ENCODE results near the gene ADD3. TPM values are rescaled to one million over a fixed set of nuclear protein-coding genes. Genes with fewer than 3 reads are reported as not detected.

Gene ADD3
- total and polyA plus RNA-seq, 4 donors: 15.4 to 55.9 (median 22.8) TPM

DNA sequence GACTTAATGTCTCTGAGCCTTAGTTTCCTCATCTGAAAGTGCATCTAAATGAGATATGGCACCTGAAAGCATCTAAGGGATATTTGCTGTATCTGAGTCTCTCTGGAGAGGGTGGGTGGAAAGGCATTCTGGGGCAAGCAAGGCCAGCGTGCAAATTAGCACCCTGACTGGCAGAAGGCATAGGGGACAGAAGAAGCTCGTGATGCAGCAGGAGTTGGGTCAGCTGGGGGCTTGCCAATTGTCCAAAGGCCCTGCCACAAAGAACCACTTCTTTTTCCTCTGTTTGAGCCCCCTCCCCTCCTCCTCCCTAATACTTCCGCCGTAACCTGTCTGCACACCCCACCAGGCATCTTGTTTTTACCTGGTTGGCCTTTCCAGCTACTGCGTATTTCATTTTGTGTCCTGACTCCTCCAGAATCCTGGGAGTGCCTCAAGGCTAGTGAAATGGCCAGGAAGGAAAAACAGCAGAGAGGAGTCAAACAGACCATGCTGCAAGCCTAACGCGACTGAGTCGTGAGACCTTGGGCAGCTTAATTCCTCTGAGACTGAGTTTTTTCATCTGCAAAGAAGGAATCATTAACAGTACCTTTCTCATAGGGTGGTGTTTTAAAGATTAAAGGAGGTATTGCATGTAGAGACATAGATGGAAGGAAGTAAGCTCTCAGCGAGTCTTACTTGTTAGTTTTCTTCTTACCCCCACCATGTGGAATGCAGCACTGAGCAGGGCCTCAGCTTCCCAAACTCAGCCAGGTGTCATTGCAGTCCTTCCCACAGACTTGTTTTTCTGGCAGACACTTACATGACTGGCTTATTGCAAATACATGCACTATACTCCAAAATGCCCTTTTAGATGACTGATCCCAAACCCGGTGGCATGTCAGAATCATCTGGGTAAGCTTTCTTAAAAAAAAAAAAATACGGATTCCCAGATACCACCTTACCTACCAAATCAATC is 150.5 kb downstream of the ADD3 start:
- no peak for DNase-seq (ENCODE audit: low spot score)
- Histone ChIP-seq H3K9ac (ENCODE audit: low read depth in 1 of 2, low read length in 2 of 2) (no peak overlapping the region), H3K36me3 (ENCODE audit: control insufficient read depth in 4 of 4, insufficient read depth in 3 of 4, low read depth in 1 of 4, low read length in 3 of 4) (no peaks in the 10 kb centered on the region), H3K4me3 (ENCODE audit: low read depth in 1 of 3, low read length in 3 of 3) (no peak overlapping the region), H3K27me3 (ENCODE audit: control insufficient read depth in 4 of 4, insufficient read depth in 4 of 4, low read length in 3 of 4) (no peaks in the 10 kb centered on the region), H3K9me3 (ENCODE audit: control insufficient read depth in 4 of 4, low read length in 3 of 4) (no peaks in the 10 kb centered on the region), H3K4me1 (ENCODE audit: control insufficient read depth in 4 of 4, insufficient read depth in 4 of 4, low read length in 3 of 4) (no peaks in the 10 kb centered on the region), H3K27ac (ENCODE audit: low read depth in 1 of 2, low read length in 2 of 2) (no peak overlapping the region)
- TF ChIP-seq ZBTB33 (IDR thresholded peaks at IDR 0.05) (no peak), HNF4G (IDR thresholded peaks at IDR 0.05) (no peak), FOXA2 (IDR thresholded peaks at IDR 0.05) (no peak), TAF1 (conservative IDR thresholded peaks at IDR 0.05) (no peak), NR2F2 (IDR thresholded peaks at IDR 0.05) (no peak), JUND (IDR thresholded peaks at IDR 0.05) (no peak), EGR1 (IDR thresholded peaks at IDR 0.05; ENCODE audit: low read depth in 2 of 2) (no peak), ATF3 (IDR thresholded peaks at IDR 0.05) (no peak)
- TF ChIP-seq, protein P1, sequence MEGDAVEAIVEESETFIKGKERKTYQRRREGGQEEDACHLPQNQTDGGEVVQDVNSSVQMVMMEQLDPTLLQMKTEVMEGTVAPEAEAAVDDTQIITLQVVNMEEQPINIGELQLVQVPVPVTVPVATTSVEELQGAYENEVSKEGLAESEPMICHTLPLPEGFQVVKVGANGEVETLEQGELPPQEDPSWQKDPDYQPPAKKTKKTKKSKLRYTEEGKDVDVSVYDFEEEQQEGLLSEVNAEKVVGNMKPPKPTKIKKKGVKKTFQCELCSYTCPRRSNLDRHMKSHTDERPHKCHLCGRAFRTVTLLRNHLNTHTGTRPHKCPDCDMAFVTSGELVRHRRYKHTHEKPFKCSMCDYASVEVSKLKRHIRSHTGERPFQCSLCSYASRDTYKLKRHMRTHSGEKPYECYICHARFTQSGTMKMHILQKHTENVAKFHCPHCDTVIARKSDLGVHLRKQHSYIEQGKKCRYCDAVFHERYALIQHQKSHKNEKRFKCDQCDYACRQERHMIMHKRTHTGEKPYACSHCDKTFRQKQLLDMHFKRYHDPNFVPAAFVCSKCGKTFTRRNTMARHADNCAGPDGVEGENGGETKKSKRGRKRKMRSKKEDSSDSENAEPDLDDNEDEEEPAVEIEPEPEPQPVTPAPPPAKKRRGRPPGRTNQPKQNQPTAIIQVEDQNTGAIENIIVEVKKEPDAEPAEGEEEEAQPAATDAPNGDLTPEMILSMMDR (IDR thresholded peaks at IDR 0.05; ENCODE audit: low read depth, low read length, missing input control): no peak
- 91% methylated on average over 11 of the region's 11 CpGs for WGBS

- Histone ChIP-seq H3K36me3 (ENCODE audit: control insufficient read depth in 4 of 4, insufficient read depth in 3 of 4, low read depth in 1 of 4, low read length in 3 of 4) (no peaks in the 10 kb centered on the region), H3K9ac (ENCODE audit: low read depth in 1 of 2, low read length in 2 of 2) (no peak overlapping the region), H3K27ac (ENCODE audit: low read depth in 1 of 2, low read length in 2 of 2) (no peak overlapping the region), H3K4me1 (ENCODE audit: control insufficient read depth in 4 of 4, insufficient read depth in 4 of 4, low read length in 3 of 4) (no peaks in the 10 kb centered on the region), H3K9me3 (ENCODE audit: control insufficient read depth in 4 of 4, low read length in 3 of 4) (no peaks in the 10 kb centered on the region), H3K4me3 (ENCODE audit: low read depth in 1 of 3, low read length in 3 of 3) (no peak overlapping the region), H3K27me3 (ENCODE audit: control insufficient read depth in 4 of 4, insufficient read depth in 4 of 4, low read length in 3 of 4) (no peaks in the 10 kb centered on the region)
- WGBS: 90% methylated on average over 4 of the region's 4 CpGs
- TF ChIP-seq EGR1 (IDR thresholded peaks at IDR 0.05; ENCODE audit: low read depth in 2 of 2): no peak
- TF ChIP-seq RXRA (IDR thresholded peaks at IDR 0.05): no peak
- TF ChIP-seq HNF4G (IDR thresholded peaks at IDR 0.05): no peak
- no peak for TF ChIP-seq FOXA1 (IDR thresholded peaks at IDR 0.05)
- TF ChIP-seq, protein P1 (IDR thresholded peaks at IDR 0.05; ENCODE audit: low read depth, low read length, missing input control): no peak
- TF ChIP-seq RAD21 (IDR thresholded peaks at IDR 0.05): no peak
- no peak for TF ChIP-seq FOXA2 (IDR thresholded peaks at IDR 0.05)
- no peak for TF ChIP-seq TAF1 (conservative IDR thresholded peaks at IDR 0.05)
- TF ChIP-seq ATF3 (IDR thresholded peaks at IDR 0.05): no peak
- no peak for TF ChIP-seq GABPA (IDR thresholded peaks at IDR 0.05 in 1 of 2, conservative IDR thresholded peaks at IDR 0.05 in 1 of 2)
- TF ChIP-seq, protein P2, sequence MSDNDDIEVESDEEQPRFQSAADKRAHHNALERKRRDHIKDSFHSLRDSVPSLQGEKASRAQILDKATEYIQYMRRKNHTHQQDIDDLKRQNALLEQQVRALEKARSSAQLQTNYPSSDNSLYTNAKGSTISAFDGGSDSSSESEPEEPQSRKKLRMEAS (IDR thresholded peaks at IDR 0.05): no peak
- no peak for TF ChIP-seq NR2F2 (IDR thresholded peaks at IDR 0.05)
- TF ChIP-seq YY1 (IDR thresholded peaks at IDR 0.05): no peak
- TF ChIP-seq, protein P3, sequence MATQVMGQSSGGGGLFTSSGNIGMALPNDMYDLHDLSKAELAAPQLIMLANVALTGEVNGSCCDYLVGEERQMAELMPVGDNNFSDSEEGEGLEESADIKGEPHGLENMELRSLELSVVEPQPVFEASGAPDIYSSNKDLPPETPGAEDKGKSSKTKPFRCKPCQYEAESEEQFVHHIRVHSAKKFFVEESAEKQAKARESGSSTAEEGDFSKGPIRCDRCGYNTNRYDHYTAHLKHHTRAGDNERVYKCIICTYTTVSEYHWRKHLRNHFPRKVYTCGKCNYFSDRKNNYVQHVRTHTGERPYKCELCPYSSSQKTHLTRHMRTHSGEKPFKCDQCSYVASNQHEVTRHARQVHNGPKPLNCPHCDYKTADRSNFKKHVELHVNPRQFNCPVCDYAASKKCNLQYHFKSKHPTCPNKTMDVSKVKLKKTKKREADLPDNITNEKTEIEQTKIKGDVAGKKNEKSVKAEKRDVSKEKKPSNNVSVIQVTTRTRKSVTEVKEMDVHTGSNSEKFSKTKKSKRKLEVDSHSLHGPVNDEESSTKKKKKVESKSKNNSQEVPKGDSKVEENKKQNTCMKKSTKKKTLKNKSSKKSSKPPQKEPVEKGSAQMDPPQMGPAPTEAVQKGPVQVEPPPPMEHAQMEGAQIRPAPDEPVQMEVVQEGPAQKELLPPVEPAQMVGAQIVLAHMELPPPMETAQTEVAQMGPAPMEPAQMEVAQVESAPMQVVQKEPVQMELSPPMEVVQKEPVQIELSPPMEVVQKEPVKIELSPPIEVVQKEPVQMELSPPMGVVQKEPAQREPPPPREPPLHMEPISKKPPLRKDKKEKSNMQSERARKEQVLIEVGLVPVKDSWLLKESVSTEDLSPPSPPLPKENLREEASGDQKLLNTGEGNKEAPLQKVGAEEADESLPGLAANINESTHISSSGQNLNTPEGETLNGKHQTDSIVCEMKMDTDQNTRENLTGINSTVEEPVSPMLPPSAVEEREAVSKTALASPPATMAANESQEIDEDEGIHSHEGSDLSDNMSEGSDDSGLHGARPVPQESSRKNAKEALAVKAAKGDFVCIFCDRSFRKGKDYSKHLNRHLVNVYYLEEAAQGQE (IDR thresholded peaks at IDR 0.05): no peak
- no peak for TF ChIP-seq ZBTB33 (IDR thresholded peaks at IDR 0.05)
- no peak for DNase-seq (ENCODE audit: low spot score)
Measured at GRCh38 chr10:110160081-110160480, 152.3 kb downstream of the ADD3 start.
